Stimulated activated CD4-positive, alpha-beta T cell treated with anti-CD3 and anti-CD28 coated beads, TNF-alpha, amount 100 ng/mL, for 48 hours (primary cell): ENCODE measurements around the gene TINCR.
"Not testable (repeated sequence)": the region's sequence is repeated elsewhere in the genome, so short reads cannot be mapped to it uniquely, and the experiment has no call there.

Experiments used
- DNase-seq, 3 donors: peaks; one replicate each; pipeline ENCODE4 v3.0.0-alpha.2; 2020; ENCODE audit warnings: low read depth in 3 of 3

Gene TINCR

DNA sequence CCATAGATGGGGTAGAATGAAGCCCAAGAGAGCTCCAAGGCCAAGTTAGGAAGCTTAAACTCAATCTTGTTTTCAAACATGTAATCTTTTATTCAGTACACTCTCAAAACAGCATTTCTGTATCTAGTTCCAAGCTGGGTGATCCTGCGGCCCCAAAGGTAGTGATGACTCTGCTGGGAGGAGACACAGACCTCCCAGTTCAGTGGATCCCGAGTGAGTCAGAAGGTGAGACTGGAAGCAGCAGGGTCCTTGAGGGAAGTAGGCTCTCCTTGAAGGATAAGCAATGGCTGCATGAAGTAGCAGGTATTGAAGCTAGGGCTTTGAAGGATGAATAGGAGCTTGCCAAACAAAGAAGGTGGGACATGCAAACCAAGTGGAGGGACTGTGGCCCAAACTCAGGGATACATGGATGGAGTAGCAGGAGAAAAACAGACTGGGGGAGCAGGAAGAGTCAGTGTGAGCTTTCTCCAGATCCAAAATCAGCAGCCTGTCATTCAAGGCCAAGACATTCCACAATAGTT is 9.6 kb downstream of the TINCR start:
- DNase-seq: no peak

DNA sequence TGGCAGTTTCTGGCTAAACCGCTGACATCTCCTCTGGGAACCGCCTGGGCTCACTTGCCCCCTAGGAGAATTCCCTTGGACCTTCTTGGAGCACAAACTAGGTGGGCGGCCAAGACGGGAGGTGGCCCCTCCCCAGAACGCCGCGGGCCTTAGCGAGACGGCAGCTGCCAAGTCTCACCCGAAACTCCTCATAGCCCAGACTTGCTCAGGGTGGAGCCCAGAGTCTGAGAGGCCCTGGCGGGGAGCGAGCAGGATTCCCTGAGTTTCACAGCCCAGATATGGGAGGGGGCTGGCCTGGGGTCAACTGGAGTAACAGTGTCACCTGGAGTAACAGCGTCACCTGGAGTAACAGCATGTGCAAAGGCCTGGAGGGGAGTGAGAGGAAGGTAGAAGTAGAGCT is 10.1 kb downstream of the TINCR start:
- no peak for DNase-seq

DNA sequence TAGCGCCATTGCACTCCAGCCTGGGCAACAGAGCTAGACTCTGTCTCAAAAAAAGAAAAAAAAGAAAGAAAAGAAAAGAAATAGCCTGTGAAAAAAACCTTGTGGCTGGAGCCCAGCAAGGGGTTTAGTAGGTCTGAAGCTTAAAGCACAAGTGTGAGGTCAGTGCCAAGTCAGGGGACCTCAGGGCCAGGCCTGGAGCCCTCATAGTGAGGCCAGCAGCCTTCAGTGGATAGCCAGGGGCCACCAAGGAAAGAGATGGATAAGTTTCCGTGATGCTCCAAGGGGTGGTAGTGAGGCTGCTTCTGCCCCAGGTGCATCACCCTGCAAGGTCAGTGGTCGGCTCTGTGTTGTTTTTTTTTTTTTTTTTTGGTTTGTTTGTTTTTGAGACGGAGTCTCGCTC is 12.9 kb downstream of the TINCR start:
- no peak for DNase-seq

DNA sequence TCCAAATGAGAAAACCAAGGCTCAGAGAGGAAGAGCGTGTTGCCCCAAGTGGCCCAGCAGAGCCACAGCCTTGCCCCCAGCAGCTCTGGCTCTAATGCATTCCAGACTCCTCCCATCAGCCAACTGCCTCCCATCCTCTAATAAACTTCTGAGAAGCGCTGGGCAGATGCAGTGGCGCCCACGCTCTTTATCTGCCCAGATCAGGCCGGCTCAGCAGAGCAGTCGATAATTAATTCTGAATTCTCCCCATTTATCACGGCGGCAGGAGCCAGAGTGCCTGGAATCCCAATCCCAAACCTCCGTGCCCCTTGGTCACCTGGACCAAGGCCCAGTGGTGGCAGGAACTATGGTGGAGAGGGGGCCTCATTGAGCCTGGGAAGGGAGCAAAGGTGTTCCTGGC is 13.9 kb downstream of the TINCR start:
- no peak for DNase-seq

DNA sequence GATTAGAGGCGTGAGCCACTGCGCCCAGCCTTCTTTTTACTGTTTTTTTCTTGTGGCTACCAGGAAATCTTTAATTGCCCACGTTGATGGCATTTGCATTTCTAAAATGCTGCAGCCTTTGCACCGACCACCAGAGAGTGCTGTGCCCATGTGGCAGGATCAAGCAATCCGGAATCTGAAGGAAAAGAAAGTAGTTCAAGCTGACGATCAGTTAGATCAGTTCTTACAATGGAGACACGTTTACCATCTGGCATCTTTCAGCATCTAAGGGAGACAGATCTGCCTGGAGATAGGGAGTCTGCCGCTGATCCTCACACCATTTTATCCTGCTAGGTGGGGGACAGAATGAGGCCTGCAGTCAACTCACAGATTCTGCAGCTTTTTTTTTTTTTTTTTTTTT is 19.9 kb downstream of the TINCR start:
- DNase-seq: no peak

DNA sequence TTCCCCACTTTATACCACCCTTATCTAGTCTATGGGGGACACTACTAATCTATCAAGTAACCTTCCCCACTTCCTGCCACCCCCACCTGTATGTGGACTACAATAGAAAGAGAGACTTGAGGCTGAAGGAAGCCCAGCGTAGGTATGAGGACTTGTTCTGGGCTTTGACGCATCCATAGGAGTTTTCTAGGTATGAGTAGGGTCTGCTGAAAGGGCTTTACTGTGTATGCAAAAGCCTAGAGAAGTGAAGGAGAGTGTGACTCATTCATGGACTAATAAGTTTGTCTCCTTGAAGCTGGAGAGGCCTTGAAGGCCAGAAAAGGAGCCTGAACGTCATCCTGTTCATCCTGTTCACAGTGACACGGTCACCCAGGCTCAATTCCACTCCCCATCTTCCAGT is 21.8 kb downstream of the TINCR start:
- DNase-seq: no peak

DNA sequence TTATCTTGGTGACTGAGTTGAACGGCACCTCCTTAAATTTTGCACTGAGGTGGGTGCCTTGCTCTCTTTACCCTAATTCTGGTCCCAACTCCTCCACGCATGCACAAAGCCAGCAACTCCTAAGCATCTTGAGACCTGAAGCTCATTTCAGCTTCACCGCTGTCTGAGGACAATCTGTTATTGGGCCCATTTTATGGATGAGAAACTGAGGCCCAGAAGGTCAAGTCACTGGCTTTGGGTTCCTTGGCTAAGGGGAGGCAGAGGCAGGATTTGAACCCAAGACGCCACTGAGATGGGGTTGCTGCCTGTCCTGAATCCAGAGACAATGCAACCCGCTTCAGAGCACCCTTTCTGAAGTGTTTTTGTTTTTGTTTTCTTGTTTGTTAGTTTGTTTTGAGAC is 22.7 kb downstream of the TINCR start:
- DNase-seq: no peak

DNA sequence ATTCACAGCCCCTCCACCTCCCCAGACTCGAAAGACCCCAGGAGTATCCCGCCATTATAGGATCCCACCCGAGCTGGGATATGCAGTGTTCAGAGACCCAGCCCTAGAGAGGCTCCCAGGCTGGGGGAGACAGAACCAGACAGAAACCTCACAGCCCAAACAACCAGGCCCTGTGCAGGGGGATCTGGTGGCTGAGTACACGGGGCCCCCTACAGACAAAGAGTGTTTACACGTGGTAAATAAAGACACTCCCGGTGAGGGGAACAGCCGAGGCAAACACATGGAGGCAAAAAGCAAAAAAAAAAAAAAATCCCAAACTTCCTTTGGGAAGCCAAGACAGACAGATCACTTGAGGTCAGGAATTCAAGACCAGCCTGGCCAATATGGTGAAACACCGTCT is 25.1 kb downstream of the TINCR start:
- no peak for DNase-seq

DNA sequence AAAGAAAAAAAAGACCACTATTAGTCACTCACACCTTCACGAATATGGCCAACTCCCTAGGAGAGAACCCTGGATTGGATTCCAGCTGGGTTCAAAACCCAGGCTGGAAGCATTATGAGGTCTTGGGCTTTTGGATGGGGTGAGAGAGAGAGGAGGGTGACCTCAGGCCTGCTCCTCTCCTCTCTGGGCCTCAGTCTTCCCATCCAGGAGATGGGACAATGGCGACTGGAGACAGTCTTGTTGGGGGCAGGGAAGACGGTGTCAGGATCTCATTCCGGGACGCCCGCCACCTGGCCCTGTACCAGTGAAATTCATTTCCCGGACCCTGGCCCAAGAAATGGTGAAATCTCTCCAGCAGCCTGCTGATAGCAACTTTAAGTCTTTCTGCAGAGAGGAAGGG is 26.3 kb downstream of the TINCR start:
- DNase-seq: no peak

DNA sequence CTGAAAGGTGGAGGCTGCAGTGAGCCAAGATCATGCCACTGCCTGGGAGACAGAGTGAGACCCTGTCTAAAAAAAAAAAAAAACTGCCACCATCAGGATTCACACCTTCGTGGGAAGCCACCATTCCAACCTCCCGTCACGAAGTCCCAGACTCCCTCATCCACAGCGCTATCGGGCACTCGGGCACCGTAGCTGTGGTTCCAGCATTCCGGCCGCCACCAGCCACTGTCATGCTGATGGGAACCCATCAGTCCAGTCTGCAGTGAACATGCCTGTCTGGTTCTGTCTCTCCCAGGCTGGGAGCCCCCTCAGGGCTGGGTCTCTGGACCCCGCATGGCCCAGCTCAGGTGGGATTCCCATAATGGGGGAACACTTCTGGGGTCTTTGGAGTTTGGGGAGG is 27.5 kb downstream of the TINCR start:
- no peak for DNase-seq

DNA sequence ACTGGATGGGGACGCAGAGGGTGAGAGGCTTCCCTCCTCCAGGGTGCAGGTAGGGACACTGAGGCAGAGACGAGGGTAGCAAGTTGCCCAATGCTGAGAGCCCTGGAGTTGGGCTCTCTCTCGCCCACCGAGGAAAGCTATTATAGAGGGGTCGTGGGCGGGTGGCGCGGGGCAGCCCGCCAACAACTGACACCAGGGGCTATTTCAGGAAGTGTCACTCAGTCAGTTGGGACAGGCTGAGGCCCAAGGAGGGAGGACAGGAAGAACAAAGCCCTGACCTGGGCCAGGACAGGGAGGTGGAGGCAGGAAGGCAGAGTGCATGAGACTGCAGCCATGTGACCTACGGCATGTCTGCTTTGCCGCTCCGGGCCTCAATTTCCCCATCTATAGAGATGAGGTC is 29.9 kb downstream of the TINCR start:
- no peak for DNase-seq

DNA sequence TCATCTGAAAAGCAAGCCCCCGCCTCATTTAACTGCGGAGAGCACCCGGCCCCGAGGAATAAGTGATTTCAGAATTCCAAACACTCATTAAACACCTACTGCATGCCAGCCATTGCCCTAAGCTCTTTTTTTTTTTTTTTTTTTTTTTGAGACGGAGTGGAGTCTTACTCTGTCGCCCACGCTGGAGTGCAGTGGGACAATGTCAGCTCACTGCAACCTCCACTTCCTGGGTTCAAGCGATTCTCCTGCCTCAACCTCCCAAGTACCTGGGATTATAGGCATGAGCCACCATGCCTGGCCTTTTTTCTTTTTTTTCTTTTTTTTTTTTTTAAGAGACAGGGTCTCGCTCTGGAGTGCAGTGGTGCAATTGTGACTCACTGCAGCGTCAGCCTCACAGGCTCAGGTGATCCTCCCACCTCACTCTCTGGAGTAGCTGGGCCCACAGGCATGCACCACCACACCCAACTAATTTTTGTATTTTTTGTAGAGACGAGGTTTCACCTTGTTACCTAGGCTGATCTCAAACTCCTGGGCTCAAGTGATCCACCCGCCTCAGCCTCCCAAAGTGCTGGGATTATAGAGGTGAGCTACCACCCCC is 30.7 kb downstream of the TINCR start:
- DNase-seq: not testable (repeated sequence)

DNA sequence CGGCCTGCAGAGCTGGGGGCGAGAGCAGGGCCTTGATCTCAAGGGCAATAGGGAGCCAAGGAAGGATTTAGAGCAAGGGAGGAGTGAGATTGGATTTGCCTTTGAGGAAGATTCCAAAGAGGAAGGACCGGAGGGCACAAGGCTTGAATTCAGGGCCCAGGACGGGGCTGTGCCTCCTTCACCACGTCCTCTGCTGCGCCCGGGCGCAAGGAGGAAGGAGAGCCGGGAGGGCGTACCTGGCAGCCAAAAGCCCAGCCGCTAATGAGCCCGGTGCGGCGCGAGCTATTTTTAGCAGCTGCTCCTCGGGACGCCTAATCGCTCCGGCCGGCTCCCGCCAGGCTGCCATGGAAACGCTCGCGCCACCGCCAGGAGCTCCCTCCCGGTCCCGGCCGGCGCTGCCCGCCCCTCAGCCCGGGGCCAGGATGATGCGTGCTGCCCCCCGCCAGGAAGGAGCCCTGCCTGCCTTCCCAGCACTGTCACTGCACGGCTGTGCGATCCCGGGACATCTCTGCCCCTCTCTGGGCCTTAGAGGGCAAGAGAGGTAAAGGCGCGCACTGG is 31.3 kb downstream of the TINCR start:
- no peak for DNase-seq

DNA sequence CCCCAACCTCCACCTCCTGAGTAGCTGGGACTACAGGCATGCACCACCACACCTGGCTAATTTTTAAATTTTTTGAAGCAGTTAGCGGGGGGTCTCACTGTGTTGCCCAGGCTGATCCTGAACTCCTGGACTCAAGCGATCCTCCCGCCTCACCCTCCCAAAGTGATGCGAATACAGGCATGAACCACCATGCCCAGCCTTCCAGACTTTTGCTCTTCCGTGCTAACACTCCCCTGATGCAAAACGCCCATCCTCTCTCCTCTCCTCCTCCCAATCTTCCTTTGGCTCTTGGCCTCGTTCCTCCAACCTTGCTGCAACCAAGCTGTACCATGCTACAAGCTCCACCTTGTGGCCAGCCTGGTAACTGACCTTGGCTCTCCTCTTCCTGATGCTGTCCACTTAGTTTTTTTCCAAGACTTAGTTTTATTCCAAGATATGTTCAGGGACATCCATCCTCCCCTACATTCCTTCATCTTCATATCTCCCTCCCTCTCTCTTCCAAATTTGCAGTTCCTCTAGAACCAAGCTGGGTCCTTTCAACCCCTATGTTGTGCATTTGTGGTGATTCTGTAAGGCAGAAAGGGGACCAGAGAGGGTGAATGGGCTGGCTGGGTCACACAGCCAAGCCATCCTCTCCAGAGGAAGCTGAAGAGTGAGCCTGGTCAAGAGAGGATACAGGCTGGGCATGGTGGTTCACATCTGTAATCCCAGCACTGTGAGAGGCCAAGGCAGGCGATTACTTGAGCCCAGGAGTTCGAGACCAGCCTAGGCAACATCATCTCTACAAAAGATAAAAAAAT is 32.8 kb downstream of the TINCR start:
- peak in 1 of 3 donors; percentile 10 for DNase-seq

DNA sequence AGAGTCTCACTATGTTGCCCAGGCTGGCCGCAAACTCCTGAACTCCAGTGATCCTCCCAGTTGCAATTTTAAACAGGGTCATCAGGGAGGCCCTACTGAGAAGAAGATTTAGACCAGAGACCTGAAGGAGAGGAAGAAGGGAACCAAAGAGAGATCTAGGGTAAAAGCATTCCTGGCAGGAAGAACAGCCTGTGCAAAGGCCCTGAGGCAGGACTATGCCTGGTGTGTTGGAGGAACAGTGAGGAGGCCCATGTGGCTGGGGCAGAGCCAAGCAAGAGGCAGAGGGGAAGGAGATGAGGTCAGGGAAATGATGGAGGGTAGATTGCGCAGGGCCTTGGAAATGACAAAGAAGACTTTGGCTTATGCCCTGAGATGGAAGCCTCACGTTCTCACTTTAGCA is 34.5 kb downstream of the TINCR start:
- DNase-seq: no peak

DNA sequence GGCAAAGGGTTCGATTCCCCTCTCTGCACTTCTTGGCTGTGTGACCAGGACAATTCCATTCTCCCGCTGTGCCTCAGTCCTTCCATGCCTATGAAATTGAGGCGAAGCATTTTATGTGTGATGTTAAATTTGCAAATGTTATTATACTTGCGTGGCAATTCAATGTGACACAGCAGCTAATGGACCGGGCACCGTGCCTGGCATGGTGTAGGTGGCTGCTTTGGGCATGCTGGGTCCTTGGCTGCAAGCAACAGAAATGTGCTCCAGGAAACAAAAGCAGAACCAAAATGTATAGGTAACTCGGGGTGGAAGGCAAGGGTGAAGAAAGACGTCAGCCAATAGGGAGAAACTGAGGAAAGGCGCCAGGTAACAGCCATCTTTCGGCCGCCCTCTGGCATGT is 37.1 kb downstream of the TINCR start:
- no peak for DNase-seq

DNA sequence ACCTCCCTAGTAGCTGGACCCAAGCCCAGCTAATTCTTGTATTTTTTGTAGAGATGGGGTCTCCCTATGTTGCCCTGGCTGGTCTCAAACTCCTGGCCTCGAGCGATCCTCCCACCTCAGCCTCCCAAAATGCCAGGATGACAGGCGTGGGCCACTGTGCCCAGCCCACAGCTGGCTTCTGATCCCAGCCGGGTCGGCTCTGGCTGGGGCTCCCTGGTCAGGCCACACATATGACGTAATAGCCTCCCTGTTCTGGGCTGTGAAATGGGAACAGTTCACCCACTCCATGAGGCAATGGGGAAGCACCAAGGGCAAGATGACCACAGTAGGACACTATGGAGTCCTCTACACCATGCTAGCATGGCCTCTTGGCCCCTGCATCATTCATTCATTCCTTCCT is 41.1 kb downstream of the TINCR start:
- DNase-seq: no peak

DNA sequence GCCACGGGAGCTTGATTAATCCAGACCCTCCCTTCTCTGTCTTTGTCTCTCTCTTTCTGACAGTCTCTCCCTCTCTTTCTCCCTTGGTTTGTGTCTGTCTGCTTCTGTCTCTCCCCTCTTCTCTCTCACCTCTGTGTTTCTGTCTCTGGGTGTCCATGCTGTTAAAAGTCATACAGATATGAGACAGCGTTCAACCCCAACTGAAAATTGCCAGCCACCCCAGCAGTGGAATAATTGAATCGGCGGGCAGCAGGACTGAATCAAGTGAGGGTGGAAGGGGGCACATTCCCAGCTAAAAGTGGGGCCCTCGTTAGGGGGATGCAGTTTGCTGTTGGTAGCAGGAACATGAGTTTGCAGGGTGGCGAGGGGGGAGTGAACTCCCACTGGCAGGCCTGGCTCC is 43.7 kb downstream of the TINCR start:
- no peak for DNase-seq

DNA sequence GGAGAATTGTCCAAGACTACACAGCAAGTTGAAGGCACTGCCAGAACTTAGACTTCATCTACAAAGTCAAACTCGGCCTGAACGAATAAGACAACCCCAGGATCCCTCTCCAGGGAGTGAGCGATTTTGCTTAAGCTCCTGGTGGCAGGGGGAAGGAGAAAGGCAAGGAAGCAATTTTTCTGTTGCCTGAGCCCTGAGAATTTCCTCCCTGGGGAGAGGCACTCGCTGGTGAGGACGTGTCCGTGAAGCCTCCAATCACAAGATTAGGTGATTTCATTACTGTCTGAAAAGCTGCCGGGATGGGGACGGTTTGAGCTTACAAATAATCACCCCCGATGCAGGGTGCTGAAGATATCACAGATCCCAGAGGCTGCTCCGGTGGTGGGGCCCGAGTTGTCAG is 45.6 kb downstream of the TINCR start:
- DNase-seq: no peak

DNA sequence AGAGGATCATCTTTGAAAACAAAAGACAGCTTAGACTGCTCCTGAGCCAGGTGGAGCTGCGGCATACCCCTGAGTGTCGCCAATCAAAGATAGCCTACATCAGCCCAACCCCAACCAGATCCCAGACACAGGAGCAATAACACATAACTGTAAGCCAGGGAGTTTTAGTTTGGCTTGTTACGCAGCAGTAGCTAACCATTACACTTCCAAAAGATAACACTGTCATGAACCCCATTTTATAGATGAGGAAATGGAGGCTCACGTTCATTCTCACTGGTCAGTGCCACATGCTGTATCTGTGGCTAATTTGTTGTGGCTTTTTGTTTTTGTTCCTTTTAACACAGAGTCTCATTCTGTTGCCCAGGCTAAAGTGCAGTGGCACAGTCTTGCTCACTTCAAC is 47.3 kb downstream of the TINCR start:
- no peak for DNase-seq

DNA sequence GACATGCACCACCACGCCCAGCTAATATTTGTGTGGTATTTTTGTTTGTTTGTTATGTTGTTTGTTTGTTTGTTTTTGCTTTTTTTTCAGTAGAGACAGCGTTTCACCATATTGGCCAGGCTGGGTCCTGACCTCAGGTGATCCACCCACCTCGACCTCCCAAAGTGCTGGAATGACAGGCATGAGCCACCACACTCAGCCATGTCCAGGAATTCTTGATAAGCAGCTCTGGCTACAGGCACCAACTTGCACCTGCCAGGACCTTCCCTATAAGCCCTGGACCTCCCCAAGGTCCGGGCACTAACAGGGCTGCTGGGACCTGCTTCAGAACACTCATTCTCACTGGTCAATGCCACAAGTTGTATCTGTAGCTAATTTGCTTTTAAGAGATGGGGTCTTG is 48.7 kb downstream of the TINCR start:
- DNase-seq: no peak

DNA sequence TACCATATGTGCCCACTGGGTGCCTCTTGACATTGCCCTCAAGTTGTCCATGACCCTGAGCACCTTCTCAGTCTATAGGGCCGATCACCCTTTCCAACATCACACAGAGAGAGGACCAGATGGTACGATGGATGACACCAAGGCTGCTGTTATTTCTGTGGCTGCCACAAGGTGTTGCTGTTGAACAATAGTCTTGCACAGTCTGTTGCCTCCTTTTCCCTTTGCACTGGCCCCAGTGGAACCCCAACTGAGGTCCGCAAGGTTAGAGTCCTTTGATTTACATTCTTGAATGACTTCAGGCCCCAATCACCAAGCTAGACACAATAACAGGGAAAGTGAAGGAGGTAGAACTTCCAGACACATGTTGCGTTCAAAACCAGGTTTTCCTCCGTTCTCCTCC is 52.0 kb downstream of the TINCR start:
- no peak for DNase-seq

DNA sequence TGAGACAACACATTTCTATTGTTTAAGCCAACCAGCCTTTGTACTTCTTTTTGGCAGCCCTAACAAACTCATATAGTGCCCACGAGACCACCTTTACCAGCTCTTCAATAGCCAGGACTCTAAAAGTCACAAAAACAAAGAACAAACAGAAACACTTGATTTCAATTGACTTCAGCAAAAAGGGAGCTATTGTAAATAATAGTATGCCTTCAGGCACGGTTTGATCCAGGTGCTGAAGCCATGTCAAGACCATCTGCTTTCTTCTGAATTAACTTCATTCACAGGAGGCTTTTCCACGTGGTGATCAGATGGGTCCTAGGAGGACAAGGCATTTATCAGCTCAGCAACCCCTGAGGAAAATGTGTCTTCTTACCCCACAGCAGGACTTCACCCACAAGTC is 53.8 kb downstream of the TINCR start:
- no peak for DNase-seq
